GM06990 (cell line): Measurements from ENCODE around the gene MRPL55.
A peak's percentile ranks its signal among the peaks of the same experiment; 100 is the strongest.

Experiments
- DNase-seq: peaks from one replicate; pipeline ENCODE4 v3.0.0-alpha.2; 2011; ENCODE audit not compliant: insufficient read length; ENCODE audit errors: extremely low read depth
- H3K27me3 ChIP-seq: replicated peaks from 2 replicates; pipeline ENCODE4 v1.6.0; 2011; ENCODE audit warnings: low read length; ENCODE audit not compliant: control insufficient read depth, insufficient read depth
- H3K36me3 ChIP-seq: 2 replicates; pipeline ENCODE4 v1.5.1; 2011; ENCODE audit warnings: low read length; ENCODE audit not compliant: control insufficient read depth, insufficient read depth
- H3K4me3 ChIP-seq: replicated peaks from 2 replicates; pipeline ENCODE4 v1.5.1; 2011; ENCODE audit warnings: low read depth, mild to moderate bottlenecking, control low read depth, low read length
- TF ChIP-seq, protein P1 (sequence below): IDR thresholded peaks from 2 replicates; pipeline ENCODE4 v1.5.1; 2011; ENCODE audit warnings: low read length, control low read depth, mild to moderate bottlenecking, inconsistent platforms; ENCODE audit not compliant: insufficient read depth, poor library complexity, severe bottlenecking

The MRPL55 gene

DNA sequence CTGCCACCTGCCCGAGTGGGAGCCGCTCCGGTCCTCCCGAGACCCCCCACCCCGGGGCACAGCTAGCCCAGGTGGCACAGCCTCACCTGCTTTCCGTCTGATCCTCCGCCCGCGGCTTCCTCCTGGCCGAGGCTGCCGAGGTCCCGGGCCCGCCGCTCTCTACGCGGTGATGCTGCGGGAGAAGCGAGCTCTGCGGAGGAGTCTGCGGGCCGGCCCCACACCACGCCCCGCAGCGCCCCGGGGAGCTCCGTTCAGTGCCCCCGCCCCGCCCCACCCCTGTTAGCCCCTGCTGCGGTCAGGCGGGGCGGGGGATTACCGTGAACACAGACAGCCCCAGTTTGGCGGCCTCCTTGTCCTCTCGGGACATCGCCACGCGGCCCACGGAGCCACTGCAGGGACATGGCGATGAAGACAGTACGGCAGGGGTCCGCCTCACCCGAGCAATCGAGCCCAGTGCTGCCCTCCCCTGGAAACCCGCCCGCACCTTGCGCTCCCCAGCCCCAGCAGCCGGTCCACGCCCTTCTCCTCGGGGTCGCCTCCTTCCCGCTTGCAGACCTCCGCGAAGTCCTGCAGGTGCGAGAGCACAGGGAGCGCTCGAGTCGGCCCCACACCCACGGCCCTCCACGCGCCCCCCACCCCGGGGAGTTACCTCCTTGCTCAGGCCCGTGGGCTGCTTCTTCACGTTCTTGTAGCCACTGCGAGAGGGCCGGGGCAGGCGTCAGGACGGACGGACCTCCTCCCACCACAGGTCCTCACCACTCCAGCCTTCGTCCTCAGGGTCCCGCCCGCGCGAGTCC is 6.9 kb downstream of the MRPL55 start:
- Histone ChIP-seq H3K27me3 (no peaks in the 10 kb centered on the region), H3K36me3 (peaks cover 33% of the 10 kb centered on the region), H3K4me3 (peak overlapping the region; percentile 96)
- DNase-seq: peak; percentile 70
- TF ChIP-seq, protein P1, sequence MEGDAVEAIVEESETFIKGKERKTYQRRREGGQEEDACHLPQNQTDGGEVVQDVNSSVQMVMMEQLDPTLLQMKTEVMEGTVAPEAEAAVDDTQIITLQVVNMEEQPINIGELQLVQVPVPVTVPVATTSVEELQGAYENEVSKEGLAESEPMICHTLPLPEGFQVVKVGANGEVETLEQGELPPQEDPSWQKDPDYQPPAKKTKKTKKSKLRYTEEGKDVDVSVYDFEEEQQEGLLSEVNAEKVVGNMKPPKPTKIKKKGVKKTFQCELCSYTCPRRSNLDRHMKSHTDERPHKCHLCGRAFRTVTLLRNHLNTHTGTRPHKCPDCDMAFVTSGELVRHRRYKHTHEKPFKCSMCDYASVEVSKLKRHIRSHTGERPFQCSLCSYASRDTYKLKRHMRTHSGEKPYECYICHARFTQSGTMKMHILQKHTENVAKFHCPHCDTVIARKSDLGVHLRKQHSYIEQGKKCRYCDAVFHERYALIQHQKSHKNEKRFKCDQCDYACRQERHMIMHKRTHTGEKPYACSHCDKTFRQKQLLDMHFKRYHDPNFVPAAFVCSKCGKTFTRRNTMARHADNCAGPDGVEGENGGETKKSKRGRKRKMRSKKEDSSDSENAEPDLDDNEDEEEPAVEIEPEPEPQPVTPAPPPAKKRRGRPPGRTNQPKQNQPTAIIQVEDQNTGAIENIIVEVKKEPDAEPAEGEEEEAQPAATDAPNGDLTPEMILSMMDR: peak; percentile 35

DNA sequence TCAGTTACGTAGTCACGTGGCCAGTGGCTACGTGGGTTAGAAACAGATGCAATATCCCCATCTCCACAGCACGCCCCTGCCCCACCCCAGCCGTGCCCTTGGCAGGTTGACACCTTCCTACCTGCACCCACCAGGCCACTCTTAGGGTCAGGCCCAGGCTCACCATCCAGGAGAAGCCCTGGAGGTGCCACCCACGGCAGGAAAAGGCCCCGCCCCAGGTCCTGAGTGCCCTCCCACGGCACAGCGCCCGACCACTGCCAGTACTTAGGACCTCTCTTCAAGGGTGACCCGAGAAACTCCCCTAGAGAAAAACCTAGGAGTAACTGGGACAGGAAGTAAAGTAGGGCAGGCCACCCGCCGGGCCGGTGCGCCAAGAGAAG is 7.5 kb downstream of the MRPL55 start:
- H3K36me3 ChIP-seq: peaks cover 37% of the 10 kb centered on the region

DNA sequence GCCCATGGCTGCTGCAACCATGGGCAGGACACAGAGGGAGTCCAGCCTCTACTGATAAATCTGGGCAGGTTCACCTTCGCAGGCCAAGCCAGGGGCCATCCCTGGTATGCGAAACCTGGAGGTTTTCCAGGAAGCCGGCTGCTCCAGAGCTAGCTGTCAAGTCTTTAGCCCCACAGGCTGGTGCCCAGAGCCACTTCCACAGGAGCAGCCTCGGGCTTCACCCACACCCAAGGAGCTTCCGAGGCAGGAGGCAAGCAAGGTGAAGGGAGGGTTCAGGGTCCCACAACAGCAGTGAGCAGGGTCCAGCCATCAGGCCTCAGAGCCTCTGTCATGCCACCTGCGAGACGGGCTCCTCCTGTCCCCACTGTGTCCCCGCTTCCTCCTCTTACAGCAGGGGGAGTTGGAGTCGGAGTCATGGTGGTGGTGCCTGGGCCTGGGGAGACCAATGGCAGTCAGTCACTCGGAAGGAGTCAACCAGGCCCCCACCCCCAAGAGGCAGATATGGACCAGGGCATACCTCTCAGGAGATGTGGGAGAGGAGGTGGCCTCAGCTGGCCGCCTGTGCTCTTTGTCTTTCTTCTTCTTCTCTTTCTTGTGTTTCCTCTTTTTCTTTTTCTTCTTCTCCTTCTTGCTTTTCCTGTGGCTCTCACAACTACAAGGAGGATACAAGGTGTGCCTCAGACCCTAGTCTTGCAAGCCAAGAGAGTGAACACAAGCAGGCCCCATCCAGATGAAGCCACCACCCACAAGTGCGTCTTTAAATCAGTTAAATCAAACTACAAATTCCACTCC is 8.1 kb downstream of the MRPL55 start:
- Histone ChIP-seq H3K27me3 (no peaks in the 10 kb centered on the region), H3K4me3 (peak overlapping the region; percentile 96), H3K36me3 (peaks cover 33% of the 10 kb centered on the region)
- TF ChIP-seq, protein P1: no peak
- no peak for DNase-seq

More for the DNA sequence above, 7.5 kb downstream of the MRPL55 start:
- TF ChIP-seq, protein P1: no peak
- Histone ChIP-seq H3K4me3 (peak overlapping the region; percentile 96), H3K27me3 (no peaks in the 10 kb centered on the region)
- DNase-seq: no peak

DNA sequence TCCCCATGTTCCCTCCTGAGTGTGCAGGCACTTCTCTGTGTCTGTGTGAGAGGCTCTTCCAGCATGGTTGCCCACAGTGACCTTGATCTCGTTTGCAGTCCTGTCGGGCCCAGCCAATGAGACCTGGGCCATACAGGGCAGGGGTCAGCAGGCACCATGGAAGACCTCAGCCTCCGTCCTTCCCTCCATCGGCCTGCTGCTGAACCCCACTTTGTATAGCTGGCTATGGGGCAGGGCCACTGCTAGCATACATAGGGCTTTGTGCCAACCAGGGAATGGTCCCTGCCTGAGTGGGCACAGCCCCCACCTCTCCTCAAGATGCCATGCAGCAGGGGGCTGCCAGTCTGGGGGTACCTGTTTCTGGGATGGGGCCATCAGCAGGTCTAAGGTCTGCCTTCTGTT is 9.8 kb downstream of the MRPL55 start:
- peaks cover 28% of the 10 kb centered on the region for H3K36me3 ChIP-seq
- DNase-seq: no peak

DNA sequence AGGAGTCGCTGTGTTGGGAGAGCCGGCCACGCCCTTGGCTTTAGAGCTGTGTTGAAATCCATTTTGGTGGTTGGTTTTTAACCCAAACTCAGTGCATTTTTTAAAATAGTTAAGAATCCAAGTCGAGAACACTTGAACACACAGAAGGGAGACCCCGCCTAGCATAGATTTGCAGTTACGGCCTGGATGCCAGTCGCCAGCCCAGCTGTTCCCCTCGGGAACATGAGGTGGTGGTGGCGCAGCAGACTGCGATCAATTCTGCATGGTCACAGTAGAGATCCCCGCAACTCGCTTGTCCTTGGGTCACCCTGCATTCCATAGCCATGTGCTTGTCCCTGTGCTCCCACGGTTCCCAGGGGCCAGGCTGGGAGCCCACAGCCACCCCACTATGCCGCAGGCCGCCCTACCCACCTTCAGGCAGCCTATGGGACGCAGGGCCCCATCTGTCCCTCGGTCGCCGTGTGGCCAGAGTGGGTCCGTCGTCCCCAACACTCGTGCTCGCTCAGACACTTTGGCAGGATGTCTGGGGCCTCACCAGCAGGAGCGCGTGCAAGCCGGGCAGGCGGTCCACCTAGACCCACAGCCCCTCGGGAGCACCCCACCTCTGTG is 10.7 kb downstream of the MRPL55 start:
- H3K36me3 ChIP-seq: peaks cover 31% of the 10 kb centered on the region
- TF ChIP-seq, protein P1: no peak

More for the DNA sequence above, 9.8 kb downstream of the MRPL55 start:
- Histone ChIP-seq H3K27me3 (no peaks in the 10 kb centered on the region), H3K4me3 (no peak overlapping the region)
- TF ChIP-seq, protein P1: no peak

More for the DNA sequence above, 10.7 kb downstream of the MRPL55 start:
- no peak for DNase-seq
- H3K27me3 ChIP-seq: no peaks in the 10 kb centered on the region
- no peak overlapping the region for H3K4me3 ChIP-seq
